ENCODE measurements around the gene SYVN1.

The SYVN1 gene

DNA sequence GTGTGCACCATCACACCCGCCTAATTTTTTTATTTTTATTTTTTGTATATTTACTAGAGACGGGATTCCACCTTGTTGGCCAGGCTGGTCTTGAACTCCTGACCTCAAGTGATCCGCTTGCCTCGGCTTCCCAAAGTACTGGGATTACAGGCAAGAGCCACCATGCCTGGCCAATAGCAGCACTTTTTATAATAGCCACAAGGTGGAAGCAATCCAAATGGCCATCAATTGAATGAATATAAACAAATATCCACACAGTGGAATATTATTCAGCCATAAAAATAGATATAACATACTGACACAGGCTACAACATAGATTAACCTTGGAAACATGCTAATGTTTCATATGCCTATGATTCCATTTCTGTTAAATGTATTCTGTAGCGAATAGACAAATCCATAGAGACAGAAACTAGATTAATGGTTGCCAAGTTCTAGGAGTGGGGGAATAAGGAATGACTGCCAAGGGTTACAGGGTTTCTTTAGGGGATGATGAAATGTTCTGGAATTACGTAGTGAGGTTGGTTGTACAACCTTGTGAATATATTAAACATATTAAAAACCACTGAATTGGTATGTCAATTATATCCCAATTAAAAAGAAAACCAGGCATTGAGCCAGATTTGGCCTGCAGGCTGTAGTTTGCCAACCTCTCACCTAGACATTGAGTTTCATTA, 33.5 kb downstream of the SYVN1 start:
- Mint-ChIP-seq H3K4me1 (peaks cover 7% of the 10 kb centered on the region), H3K4me3 (no peak overlapping the region), H3K27me3 (ENCODE audit: low read depth) (no peaks in the 10 kb centered on the region), H3K27ac (no peak overlapping the region), H3K36me3 (ENCODE audit: low read depth) (peaks cover 7% of the 10 kb centered on the region), H3K9me3 (no peaks in the 10 kb centered on the region)
- no peak for TF ChIP-seq CTCF (IDR thresholded peaks at IDR 0.05; ENCODE audit: unreplicated experiment in 3 of 3)

DNA sequence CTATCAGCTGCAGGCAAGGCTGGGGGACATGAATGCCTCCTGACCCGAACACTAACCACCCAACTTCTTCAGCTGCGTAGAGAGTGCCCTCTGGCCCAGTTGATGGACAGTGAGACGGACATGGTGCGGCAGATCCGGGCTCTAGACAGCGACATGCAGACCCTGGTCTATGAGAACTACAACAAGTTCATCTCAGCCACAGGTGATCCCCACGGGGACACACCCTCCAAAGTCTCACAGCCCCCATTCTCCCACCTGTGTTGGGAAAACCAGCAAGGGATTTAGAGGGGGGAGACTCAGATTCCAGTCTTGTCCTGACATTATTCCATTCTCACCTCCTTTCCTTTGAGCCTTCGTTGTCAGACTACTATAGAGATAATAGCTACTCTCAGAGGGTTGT, 37.4 kb downstream of the SYVN1 start:
- Mint-ChIP-seq H3K4me1 (peaks cover 10% of the 10 kb centered on the region), H3K9me3 (no peaks in the 10 kb centered on the region), H3K27me3 (ENCODE audit: low read depth) (no peaks in the 10 kb centered on the region), H3K36me3 (ENCODE audit: low read depth) (no peaks in the 10 kb centered on the region), H3K4me3 (peak overlapping the region; percentile 93 to 97 (median 97)), H3K27ac (peak overlapping the region in 1 of 3 experiments; percentile 95)
- TF ChIP-seq CTCF (IDR thresholded peaks at IDR 0.05; ENCODE audit: unreplicated experiment in 3 of 3) = no peak

DNA sequence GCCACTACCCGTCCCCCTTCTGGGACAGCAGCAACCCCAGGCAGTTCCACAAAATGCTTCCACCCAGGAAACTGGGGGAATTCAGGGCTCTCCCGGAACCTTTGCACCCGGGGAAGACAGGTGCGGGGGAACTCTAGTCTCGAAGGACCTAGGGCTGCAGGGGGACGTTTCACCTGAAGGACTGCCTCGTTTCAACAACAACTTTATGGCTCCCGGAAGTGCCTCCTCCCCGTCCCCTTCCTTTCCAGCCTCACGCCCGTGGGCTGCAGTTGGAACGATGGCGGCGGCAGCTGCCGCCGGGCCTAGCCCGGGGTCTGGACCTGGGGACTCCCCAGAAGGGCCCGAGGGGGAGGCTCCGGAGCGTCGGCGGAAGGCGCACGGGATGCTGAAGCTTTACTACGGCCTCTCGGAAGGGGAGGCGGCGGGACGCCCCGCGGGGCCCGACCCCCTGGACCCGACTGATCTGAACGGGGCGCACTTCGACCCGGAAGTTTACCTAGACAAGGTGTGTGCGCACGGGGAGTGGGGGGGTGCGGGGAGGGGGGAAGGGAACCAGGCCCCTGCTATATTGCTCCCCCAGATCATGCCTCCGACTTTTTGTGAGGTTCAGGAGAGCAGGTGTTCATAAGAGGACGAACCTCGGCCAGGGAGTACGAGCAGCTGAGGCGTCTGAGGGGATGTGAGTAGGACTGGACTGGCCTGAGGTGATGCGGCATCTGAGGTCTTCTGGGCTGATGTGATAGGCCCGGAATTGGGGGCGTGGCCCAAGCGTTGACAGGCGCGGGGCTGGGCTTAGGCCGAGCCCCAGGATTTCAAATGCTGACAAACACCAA, 38.1 kb downstream of the SYVN1 start, which contains the start of gene VPS51:
Gene VPS51 (plus strand): TSS at position 241 of the 833 bp plus-strand sequence. CDS start 37 bp downstream, at position 278.
- Mint-ChIP-seq H3K4me3 (peak within 1 kb of the TSS; percentile 93 to 97 (median 97)), H3K9me3 (no peaks in the 10 kb centered on the region), H3K27me3 (ENCODE audit: low read depth) (no peaks in the 10 kb centered on the region), H3K4me1 (peaks cover 10% of the 10 kb centered on the region), H3K36me3 (ENCODE audit: low read depth) (no peaks in the 10 kb centered on the region), H3K27ac (peak within 1 kb of the TSS; percentile 95 to 98 (median 97))
- no peak for TF ChIP-seq CTCF (IDR thresholded peaks at IDR 0.05; ENCODE audit: unreplicated experiment in 3 of 3)

GRCh38 chr11:65095427-65095826, 38.9 kb downstream of the SYVN1 start:
- Mint-ChIP-seq H3K36me3 (ENCODE audit: low read depth) (no peaks in the 10 kb centered on the region), H3K27ac (peak overlapping the region; percentile 95 to 98 (median 97)), H3K27me3 (ENCODE audit: low read depth) (no peaks in the 10 kb centered on the region), H3K9me3 (no peaks in the 10 kb centered on the region), H3K4me3 (peak overlapping the region; percentile 93 to 97 (median 97)), H3K4me1 (peaks cover 10% of the 10 kb centered on the region)
- TF ChIP-seq CTCF (IDR thresholded peaks at IDR 0.05; ENCODE audit: unreplicated experiment in 3 of 3) = no peak

DNA sequence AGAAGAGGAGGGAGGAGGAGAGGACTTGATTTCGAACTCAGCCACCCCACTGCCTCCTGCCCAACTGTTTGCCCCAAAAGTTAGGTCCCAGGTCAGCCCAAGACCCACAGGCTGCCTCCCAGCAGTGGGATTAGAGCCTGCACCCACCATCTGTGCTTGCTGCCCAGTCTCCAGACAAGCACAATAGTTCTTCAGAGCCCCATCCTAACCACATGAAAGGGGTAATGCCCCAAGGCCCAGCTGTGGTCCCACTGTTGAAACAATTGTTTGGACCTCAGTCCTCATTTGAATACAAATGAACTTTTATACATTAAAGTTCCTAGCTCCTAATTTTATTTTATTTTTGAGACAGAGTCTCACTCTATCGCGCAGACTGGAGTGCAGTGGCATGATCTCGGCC, 43.7 kb downstream of the SYVN1 start:
- peaks cover 4% of the 10 kb centered on the region for H3K4me1 Mint-ChIP-seq
- H3K27me3 Mint-ChIP-seq (ENCODE audit: low read depth) = no peaks in the 10 kb centered on the region
- no peak overlapping the region for H3K27ac Mint-ChIP-seq
- H3K36me3 Mint-ChIP-seq (ENCODE audit: low read depth) = peaks cover 10% of the 10 kb centered on the region
- H3K4me3 Mint-ChIP-seq = no peak overlapping the region
- no peak for TF ChIP-seq CTCF (IDR thresholded peaks at IDR 0.05; ENCODE audit: unreplicated experiment in 3 of 3)
- H3K9me3 Mint-ChIP-seq = no peaks in the 10 kb centered on the region
